Liver (tissue), 9 donors: ENCODE results near the gene HCN1. TPM values are rescaled to one million over a fixed set of nuclear protein-coding genes. Genes with fewer than 3 reads are reported as not detected.
"Not testable (repeated sequence)": the region's sequence is repeated elsewhere in the genome, so short reads cannot be mapped to it uniquely, and the experiment has no call there.

Experiments
- DNase-seq: peaks from one replicate; pipeline ENCODE4 v3.0.0-alpha.2; 2017; ENCODE audit warnings: low spot score
- H3K27ac ChIP-seq, 2 donors: one replicate each; pipeline ENCODE4 v1.7.0; 2013; ENCODE audit warnings: inconsistent platforms in 2 of 2, low read length in 2 of 2, control low read depth in 1 of 2, low read depth in 1 of 2, mild to moderate bottlenecking in 1 of 2
- H3K27me3 ChIP-seq, 4 donors: one replicate each; pipeline versions ENCODE4 v1.6.1 to v1.7.0; 2013; ENCODE audit warnings: low read length in 3 of 4, inconsistent platforms in 1 of 4, mild to moderate bottlenecking in 1 of 4, moderate library complexity in 1 of 4; ENCODE audit not compliant: control insufficient read depth in 4 of 4, insufficient read depth in 4 of 4
- H3K36me3 ChIP-seq, 4 donors: one replicate each; pipeline versions ENCODE4 v1.6.1 to v1.7.0; 2013; ENCODE audit warnings: low read length in 3 of 4, mild to moderate bottlenecking in 3 of 4, low read depth in 1 of 4, moderate library complexity in 1 of 4; ENCODE audit not compliant: control insufficient read depth in 4 of 4, insufficient read depth in 3 of 4
- H3K4me1 ChIP-seq, 4 donors: one replicate each; pipeline versions ENCODE4 v1.6.1 to v1.7.0; 2013; ENCODE audit warnings: low read length in 3 of 4, mild to moderate bottlenecking in 3 of 4, moderate library complexity in 1 of 4; ENCODE audit not compliant: control insufficient read depth in 4 of 4, insufficient read depth in 4 of 4
- H3K4me3 ChIP-seq, 3 donors: one replicate each; pipeline versions ENCODE4 v1.6.1 to v1.7.0; 2013; ENCODE audit warnings: low read length in 3 of 3, control low read depth in 1 of 3, low read depth in 1 of 3, mild to moderate bottlenecking in 1 of 3
- H3K9ac ChIP-seq, 2 donors: one replicate each; pipeline ENCODE4 v1.7.0; 2013; ENCODE audit warnings: low read length in 2 of 2, mild to moderate bottlenecking in 2 of 2, moderate library complexity in 2 of 2, control low read depth in 1 of 2, low read depth in 1 of 2
- H3K9me3 ChIP-seq, 4 donors: one replicate each; pipeline versions ENCODE4 v1.6.1 to v1.7.0; 2013; ENCODE audit warnings: low read length in 3 of 4; ENCODE audit not compliant: control insufficient read depth in 4 of 4
- FOXA1 ChIP-seq: IDR thresholded peaks from 2 replicates; pipeline ENCODE4 v1.6.1; 2016; ENCODE audit warnings: antibody characterized with exemption
- FOXA2 ChIP-seq: IDR thresholded peaks from 2 replicates; pipeline ENCODE4 v1.6.1; 2016; ENCODE audit warnings: antibody characterized with exemption
- GABPA ChIP-seq, 2 donors: IDR thresholded peaks in 1 of 2; conservative IDR thresholded peaks in 1 of 2; 2 replicates each; pipeline ENCODE4 v1.6.1; 2016; ENCODE audit warnings: antibody characterized with exemption in 2 of 2, mild to moderate bottlenecking in 1 of 2, moderate library complexity in 1 of 2
- HNF4A ChIP-seq, 2 donors: conservative IDR thresholded peaks; 2 replicates each; pipeline ENCODE4 v1.6.1; 2016; ENCODE audit warnings: antibody characterized with exemption in 2 of 2, mild to moderate bottlenecking in 2 of 2
- JUND ChIP-seq, 2 donors: IDR thresholded peaks; 2 replicates each; pipeline ENCODE4 v1.6.1; 2016; ENCODE audit warnings: antibody characterized with exemption in 2 of 2
- NR2F2 ChIP-seq: IDR thresholded peaks from 2 replicates; pipeline ENCODE4 v1.6.1; 2016; ENCODE audit warnings: antibody characterized with exemption
- RAD21 ChIP-seq, 2 donors: IDR thresholded peaks; 2 replicates each; pipeline ENCODE4 v1.6.1; 2016; ENCODE audit warnings: antibody characterized with exemption in 2 of 2, mild to moderate bottlenecking in 2 of 2
- SP1 ChIP-seq: IDR thresholded peaks from 2 replicates; pipeline ENCODE4 v1.6.1; 2018; ENCODE audit warnings: antibody characterized with exemption, mild to moderate bottlenecking
- TAF1 ChIP-seq: conservative IDR thresholded peaks from 2 replicates; pipeline ENCODE4 v1.6.1; 2016; ENCODE audit warnings: antibody characterized with exemption, mild to moderate bottlenecking
- YY1 ChIP-seq: IDR thresholded peaks from 2 replicates; pipeline ENCODE4 v1.6.1; 2016; ENCODE audit warnings: antibody characterized with exemption, mild to moderate bottlenecking
- WGBS: extraction: QIAGEN DNeasy Blood & Tissue Kit; methylation state at CpG from one replicate; pipeline ENCODE4 v1.1.7; 2013; 5-methylcytosine and 5-hydroxymethylcytosine counted together
- polyA plus RNA-seq, 2 donors: library from polyadenylated mRNA; stranded (reverse) in 1 of 2; unstranded in 1 of 2; fragments of 200-250 nt in 1 of 2; fragments of >200 nt in 1 of 2; fragmentation: Nextera tagmentation in 1 of 2; extraction: Ambion mirVana in 1 of 2; gene quantifications; one replicate each; pipeline versions ENCODE4 v1.2.1 to v1.2.3, GENCODE V29; 2013 to 2015
- total RNA-seq, 2 donors: library from RNA; depleted of rRNA; stranded (reverse); fragments of >200 nt; gene quantifications; one replicate each; pipeline ENCODE4 v1.2.3, GENCODE V29; 2014
- TF ChIP-seq, protein P1 (sequence below): IDR thresholded peaks from 2 replicates; pipeline ENCODE4 v1.6.1; 2016; ENCODE audit warnings: antibody characterized with exemption, mild to moderate bottlenecking
- TF ChIP-seq, protein P2 (sequence below): IDR thresholded peaks from 2 replicates; pipeline ENCODE4 v1.6.1; 2016; ENCODE audit warnings: antibody characterized with exemption
- TF ChIP-seq, protein P3 (sequence below): IDR thresholded peaks from 2 replicates; pipeline ENCODE4 v1.6.1; 2016; ENCODE audit warnings: antibody characterized with exemption
- TF ChIP-seq, protein P4 (sequence below): IDR thresholded peaks from 2 replicates; pipeline ENCODE4 v1.6.1; 2016; ENCODE audit warnings: antibody characterized with exemption
- donor health status: healthy.
- donor health status: healthy.
- donor health status: healthy.
- donor health status: healthy.
- donor health status: healthy.

The HCN1 gene
- total and polyA plus RNA-seq, 4 donors = under 0.01 TPM; not detected in 3

DNA sequence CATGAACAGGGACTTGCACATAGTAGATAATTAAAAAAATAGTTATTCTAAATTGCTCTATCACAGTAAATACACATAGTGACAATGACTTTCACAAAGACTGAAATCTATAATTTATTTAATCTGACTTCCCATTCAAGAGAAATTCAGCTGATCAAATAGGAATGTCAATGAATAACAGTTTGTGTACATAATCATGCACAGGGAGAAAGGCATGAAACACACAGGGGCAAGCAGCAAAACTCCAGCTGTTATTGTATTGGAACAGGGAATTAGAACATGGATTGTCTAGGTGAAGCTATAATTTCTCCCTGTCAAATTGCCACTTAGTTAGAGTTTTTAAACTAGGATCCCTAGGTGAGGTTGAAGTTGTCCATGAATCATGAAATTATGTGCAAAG, 99.9 kb downstream of the HCN1 start (continued):
- TF ChIP-seq, protein P1, sequence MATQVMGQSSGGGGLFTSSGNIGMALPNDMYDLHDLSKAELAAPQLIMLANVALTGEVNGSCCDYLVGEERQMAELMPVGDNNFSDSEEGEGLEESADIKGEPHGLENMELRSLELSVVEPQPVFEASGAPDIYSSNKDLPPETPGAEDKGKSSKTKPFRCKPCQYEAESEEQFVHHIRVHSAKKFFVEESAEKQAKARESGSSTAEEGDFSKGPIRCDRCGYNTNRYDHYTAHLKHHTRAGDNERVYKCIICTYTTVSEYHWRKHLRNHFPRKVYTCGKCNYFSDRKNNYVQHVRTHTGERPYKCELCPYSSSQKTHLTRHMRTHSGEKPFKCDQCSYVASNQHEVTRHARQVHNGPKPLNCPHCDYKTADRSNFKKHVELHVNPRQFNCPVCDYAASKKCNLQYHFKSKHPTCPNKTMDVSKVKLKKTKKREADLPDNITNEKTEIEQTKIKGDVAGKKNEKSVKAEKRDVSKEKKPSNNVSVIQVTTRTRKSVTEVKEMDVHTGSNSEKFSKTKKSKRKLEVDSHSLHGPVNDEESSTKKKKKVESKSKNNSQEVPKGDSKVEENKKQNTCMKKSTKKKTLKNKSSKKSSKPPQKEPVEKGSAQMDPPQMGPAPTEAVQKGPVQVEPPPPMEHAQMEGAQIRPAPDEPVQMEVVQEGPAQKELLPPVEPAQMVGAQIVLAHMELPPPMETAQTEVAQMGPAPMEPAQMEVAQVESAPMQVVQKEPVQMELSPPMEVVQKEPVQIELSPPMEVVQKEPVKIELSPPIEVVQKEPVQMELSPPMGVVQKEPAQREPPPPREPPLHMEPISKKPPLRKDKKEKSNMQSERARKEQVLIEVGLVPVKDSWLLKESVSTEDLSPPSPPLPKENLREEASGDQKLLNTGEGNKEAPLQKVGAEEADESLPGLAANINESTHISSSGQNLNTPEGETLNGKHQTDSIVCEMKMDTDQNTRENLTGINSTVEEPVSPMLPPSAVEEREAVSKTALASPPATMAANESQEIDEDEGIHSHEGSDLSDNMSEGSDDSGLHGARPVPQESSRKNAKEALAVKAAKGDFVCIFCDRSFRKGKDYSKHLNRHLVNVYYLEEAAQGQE = no peak

DNA sequence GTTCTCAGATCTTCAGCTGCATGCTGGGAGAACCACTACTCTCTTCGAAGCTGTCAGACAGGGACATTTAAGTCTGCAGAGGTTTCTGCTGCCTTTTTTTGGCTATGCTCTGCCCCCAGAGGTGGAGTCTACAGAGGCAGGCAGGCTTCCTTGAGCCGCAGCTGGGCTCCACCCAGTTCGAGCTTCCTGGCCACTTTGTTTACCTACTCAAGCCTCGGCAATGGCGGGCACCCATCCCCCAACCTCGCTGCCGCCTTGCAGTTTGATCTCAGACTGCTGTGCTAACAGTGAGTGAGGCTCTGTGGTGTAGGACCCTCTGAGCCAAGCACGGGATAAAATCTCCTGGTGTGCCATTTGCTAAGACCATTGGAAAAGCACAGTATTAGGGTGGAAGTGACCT, 110.2 kb downstream of the HCN1 start:
- not testable (repeated sequence) for H3K27ac ChIP-seq, H3K36me3 ChIP-seq, DNase-seq, H3K9me3 ChIP-seq, H3K9ac ChIP-seq, H3K4me3 ChIP-seq, H3K27me3 ChIP-seq, H3K4me1 ChIP-seq
- WGBS = 68% methylated on average over 8 of the region's 8 CpGs

DNA sequence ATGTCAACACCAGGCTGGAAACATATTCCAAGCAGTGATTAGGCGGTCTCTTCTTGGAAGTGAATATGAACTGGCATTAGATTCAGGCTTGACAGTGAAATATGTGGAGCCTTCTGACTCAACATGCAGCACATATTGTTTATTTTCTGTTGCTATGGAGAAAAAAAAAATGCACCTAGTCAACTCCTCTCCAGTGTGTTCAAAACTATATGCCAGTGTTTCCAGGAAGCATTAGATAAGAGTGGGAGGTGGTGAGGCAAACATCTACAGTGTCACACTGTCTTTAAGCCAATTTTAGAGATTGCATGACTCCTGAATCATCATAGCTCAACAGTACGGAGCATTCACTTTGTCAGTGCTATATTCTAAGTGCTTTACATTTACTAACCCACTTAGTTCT, 117.9 kb downstream of the HCN1 start:
- WGBS = 70% methylated on average over 2 of the region's 2 CpGs
- Histone ChIP-seq H3K27ac (no peak overlapping the region), H3K27me3 (no peaks in the 10 kb centered on the region), H3K4me1 (no peaks in the 10 kb centered on the region), H3K36me3 (no peaks in the 10 kb centered on the region), H3K4me3 (no peak overlapping the region), H3K9me3 (no peaks in the 10 kb centered on the region), H3K9ac (no peak overlapping the region)
- DNase-seq = no peak
- no peak for TF ChIP-seq FOXA2
- TF ChIP-seq SP1 = no peak
- TF ChIP-seq GABPA (IDR thresholded peaks at IDR 0.05 in 1 of 2, conservative IDR thresholded peaks at IDR 0.05 in 1 of 2) = no peak
- no peak for TF ChIP-seq TAF1
- TF ChIP-seq, protein P2, sequence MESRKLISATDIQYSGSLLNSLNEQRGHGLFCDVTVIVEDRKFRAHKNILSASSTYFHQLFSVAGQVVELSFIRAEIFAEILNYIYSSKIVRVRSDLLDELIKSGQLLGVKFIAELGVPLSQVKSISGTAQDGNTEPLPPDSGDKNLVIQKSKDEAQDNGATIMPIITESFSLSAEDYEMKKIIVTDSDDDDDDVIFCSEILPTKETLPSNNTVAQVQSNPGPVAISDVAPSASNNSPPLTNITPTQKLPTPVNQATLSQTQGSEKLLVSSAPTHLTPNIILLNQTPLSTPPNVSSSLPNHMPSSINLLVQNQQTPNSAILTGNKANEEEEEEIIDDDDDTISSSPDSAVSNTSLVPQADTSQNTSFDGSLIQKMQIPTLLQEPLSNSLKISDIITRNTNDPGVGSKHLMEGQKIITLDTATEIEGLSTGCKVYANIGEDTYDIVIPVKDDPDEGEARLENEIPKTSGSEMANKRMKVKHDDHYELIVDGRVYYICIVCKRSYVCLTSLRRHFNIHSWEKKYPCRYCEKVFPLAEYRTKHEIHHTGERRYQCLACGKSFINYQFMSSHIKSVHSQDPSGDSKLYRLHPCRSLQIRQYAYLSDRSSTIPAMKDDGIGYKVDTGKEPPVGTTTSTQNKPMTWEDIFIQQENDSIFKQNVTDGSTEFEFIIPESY = no peak
- TF ChIP-seq FOXA1 = no peak
- TF ChIP-seq RAD21 (IDR thresholded peaks at IDR 0.05) = no peak
- TF ChIP-seq, protein P3, sequence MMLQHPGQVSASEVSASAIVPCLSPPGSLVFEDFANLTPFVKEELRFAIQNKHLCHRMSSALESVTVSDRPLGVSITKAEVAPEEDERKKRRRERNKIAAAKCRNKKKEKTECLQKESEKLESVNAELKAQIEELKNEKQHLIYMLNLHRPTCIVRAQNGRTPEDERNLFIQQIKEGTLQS = no peak
- TF ChIP-seq JUND (IDR thresholded peaks at IDR 0.05) = no peak
- TF ChIP-seq NR2F2 = no peak

DNA sequence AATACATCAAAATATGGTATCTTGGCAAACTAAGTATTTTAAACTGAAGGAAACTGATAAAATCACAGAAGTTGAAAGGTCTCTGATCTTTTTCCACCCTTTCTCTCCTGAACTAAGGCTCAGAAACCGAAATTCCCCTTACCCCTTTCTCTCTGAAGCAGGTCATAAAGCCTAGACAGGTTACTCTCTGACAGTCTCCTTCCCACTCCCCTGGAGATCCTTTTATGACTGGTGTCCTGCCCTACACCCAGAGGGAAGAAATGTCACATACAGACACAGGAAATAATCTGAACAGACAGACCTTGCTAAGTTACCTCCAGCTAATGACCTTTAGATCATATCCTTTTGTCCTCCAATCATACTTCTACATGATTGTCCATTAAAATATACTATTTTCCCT, 127.4 kb downstream of the HCN1 start:
- TF ChIP-seq FOXA1 (no peak), HNF4A (conservative IDR thresholded peaks at IDR 0.05) (no peak), TAF1 (no peak), YY1 (no peak), FOXA2 (no peak)
- TF ChIP-seq, protein P4, sequence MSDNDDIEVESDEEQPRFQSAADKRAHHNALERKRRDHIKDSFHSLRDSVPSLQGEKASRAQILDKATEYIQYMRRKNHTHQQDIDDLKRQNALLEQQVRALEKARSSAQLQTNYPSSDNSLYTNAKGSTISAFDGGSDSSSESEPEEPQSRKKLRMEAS = no peak
- TF ChIP-seq, protein P2 = no peak
- Histone ChIP-seq H3K36me3 (no peaks in the 10 kb centered on the region), H3K4me3 (no peak overlapping the region), H3K27me3 (peaks cover 0 to 2% (median 0%) of the 10 kb centered on the region in 4 donors), H3K9ac (no peak overlapping the region), H3K27ac (no peak overlapping the region), H3K9me3 (no peaks in the 10 kb centered on the region), H3K4me1 (no peaks in the 10 kb centered on the region)
- DNase-seq = no peak
- WGBS = 12% methylated on average over 1 of the region's 1 CpG
